HG02610 (cell line): ENCODE measurements around the gene CKS2.
A peak's percentile ranks its signal among the peaks of the same experiment; 100 is the strongest.
"Not testable (repeated sequence)": the region's sequence is repeated elsewhere in the genome, so short reads cannot be mapped to it uniquely, and the experiment has no call there.

ENCODE experiments used
- ATAC-seq: cut with Tn5 transposase; IDR thresholded peaks from one replicate; pipeline ENCODE4 v1.9.1; 2021; ENCODE audit warnings: mild to moderate bottlenecking, moderate library complexity; ENCODE audit not compliant: unreplicated experiment

The CKS2 gene

GRCh38 chr9:89309608-89310474 is 1.2 kb upstream of the CKS2 start:
- ATAC-seq: no peak

GRCh38 chr9:89311346-89312221 is 589 bp downstream of the CKS2 start:
- ATAC-seq: peak; percentile 2

DNA sequence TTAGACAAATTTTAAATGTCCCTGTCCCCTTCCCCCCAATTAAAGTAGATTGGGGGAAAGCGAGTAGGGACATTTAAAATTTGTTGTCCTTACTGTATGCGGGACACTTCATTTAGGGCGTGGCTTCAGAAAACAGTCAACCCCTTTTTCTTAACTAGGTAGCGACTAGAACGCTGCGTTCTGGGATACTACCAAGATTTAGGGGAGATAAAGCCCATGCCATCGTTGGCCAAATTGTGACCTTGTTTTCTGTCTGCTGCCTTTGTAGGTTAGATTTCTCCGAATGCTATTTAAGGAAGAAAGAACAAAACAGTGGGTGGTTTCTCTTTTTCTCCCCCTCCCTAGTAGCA is 1.2 kb downstream of the CKS2 start:
- ATAC-seq: no peak

DNA sequence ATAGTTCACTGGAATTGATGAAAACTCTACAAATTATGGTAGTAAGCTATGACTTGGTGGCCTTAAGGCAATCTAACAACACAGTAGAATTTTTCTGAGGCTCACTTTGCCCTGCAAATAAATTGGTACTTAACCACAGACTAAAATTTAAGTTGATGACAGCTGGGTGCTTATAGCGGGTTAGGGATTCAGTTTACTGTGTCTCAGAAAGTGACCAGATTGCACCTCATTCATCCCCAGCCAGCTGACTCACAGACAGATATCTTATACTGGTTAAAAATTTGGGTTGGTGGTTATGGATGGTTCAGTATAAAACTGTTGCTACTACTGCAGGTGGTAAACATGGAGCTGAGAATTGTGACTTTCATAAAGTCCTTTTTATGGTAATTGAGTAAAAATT is 2.8 kb downstream of the CKS2 start:
- no peak for ATAC-seq

GRCh38 chr9:89314955-89315354 is 4.0 kb downstream of the CKS2 start:
- no peak for ATAC-seq

DNA sequence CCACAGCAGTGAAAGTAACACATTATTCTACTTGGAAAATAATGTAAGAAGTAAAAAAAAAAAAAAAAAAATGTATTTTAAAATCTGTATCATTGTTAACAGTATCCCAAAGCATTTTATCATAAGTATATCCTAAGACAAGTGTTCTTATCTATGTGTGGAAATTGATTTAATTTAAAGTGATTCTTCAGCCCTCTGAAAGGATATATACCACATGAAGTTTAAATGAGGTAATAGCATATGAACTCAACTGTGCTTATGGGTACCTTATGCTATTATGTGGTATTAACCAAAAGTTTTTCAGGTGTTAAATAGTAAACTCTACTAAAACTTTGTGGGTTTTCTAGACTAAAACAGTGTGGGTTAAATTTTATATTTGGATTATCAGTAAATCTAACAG is 4.5 kb downstream of the CKS2 start:
- no peak for ATAC-seq

GRCh38 chr9:89317282-89317681 is 6.3 kb downstream of the CKS2 start:
- ATAC-seq: no peak

DNA sequence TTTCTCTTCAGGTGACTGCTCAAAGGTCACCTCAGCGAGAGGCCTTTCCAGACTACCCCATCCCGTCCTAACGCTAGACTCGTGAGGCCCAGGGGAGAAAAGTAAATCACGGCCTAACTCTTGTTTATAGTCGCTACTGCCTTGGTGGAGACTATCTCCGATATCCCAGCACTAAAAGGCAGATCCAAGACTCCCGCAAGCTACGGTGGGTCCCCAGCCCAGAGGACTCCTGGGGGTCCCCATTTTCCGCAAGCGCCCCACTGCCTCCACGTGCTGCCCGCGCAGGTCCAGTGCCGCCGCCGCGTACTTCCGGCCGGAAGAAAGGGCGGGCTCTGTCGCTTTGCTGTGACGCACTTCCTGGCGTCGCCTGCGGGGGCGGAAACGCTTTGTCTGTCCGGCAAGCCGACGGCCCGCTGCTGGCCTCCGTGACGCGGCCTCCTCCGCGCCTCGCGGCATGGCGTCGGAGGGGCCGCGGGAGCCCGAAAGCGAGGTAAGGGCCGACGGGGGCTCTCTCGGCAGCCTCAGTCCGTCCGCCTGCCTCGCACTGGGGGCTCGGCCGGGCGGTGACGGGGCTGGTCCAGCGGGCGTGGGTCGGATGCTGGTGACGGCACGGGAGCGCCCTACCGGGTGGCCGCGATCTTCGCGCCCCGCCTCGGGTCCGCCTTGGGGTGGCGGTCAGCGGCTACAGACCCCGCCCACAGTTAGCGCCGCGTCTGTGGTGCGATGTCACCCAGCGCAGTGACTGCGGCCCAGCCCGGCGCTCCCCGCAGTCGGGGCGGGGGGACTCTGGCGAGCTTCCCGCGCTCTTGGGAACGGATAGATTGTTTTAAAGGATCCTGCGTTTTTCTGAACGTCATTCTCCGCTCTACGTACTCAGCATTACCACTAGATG is 7.4 kb downstream of the CKS2 start, which contains the start of gene SECISBP2:
SECISBP2 (plus strand) TSS at position 378 of the 892 bp plus-strand sequence; CDS start at position 455, 77 bp downstream.
- ATAC-seq: peak; percentile 87

- no peak for ATAC-seq
Observed at GRCh38 chr9:89319015-89319905, 8.3 kb downstream of the CKS2 start.

DNA sequence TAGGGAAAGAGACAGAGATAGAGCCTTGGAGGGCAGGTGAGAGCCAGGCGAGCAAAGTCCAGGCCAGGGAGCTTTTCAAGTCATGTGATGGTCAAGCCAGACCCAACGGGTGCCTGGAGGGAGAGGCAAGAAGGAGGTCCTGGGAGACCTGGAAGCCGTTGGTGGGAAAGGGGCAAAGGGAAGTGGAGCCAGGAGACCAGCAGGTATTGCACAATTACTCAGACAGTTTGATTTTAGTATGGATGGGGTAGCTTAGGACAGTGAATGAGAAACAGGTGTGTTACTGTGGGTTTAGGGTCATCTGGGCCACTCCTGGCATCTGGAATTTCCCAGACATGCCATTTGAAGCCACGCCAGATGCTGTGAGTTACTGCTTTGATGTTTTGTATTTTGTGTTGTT is 12.4 kb downstream of the CKS2 start:
- ATAC-seq: no peak

DNA sequence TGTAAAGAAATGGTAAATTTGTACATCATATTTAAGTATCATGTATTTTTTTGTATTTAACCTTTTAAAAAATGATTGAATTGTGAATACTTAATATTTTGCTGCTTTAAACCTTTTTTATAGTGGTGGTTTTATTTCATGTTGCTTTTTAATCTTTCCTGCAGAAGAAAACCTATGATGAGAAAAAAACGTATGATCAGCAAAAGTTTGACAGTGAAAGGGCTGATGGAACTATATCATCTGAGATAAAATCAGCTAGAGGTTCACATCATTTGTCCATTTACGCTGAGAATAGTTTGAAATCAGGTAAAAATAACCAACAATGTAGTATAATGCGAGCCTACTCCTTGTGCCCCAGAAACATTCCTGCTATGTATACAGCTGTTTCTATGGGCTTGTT is 14.7 kb downstream of the CKS2 start:
- no peak for ATAC-seq

- no peak for ATAC-seq
Observed at GRCh38 chr9:89328064-89328463, 17.1 kb downstream of the CKS2 start.

DNA sequence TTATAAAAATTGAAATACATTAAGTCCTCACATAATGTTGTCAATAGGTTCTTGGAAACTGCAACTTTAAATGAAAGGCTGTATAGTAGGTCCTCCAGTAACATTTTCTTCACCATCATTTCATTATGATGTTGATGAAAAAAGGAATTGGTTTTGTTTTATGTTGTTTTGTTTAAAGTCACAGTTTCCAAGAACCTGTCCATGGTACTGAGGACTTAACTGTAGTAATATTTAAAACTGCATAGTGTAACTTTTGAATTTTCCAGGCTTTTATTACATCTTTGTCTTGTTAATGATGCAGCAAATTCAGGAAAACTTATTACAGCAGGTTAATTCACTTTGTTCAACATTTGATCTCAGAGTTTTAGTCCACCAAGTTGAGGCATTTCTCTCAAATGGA is 18.9 kb downstream of the CKS2 start:
- ATAC-seq: no peak

DNA sequence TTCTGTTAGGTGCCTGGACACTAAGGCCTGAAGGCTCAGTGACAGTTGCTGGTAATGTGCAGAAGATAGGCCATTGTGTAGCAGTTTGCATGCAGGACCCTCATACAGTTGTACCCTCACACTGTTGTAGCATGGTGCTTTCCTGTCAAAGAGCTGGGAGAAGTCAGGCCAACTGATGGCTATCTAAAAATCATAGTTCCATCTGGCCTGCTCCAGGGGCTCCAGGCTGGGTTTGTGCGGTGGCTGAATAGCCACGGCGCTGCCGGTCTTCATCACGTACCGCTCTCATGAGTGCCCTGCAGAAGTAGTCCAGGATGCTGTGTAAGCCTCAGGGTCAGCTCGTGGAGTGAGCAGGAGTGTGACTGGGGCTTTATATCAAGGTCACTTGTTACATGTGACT is 19.5 kb downstream of the CKS2 start:
- ATAC-seq: no peak

GRCh38 chr9:89339807-89340206 is 28.8 kb downstream of the CKS2 start:
- ATAC-seq: peak; percentile 43

DNA sequence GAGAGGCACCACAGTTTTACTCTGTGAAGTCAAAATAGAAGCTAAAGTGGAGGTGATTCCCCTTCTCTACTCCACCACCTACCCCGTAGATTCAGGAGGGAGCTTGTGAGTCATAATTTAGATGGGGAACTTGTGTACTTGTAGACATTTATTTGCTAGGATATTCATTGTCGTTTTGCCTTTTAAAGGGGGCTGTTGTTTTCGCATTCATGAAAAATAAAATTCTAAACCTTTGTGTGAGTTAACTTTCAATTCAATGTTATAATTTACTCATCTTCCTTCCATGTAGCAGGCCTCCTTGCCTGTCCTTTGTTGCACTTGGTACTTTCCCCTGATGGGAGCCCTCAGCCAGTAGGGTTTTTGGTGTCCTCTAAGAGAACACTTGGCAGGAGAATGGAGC is 29.3 kb downstream of the CKS2 start:
- ATAC-seq: peak; percentile 87

DNA sequence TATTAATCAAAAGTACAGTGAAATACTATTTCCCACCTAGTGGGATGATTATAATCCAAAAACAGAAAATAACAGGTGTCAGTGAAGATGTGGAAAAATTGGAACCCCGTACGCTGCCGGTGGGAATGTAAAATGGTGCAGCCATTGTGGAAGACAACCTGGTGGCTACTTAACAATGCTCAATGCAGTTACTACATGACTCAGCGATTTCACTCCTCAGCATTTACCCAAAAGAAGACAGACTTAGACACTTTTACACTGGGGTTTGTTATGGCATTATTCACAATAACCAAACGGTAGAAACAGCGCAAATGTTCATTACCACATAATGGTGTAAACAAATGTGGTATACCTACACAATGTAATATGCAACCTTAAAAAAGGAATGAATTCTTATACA is 31.2 kb downstream of the CKS2 start:
- ATAC-seq: no peak

GRCh38 chr9:89342948-89343347 is 32.0 kb downstream of the CKS2 start:
- ATAC-seq: no peak

- not testable (repeated sequence) for ATAC-seq
Observed at GRCh38 chr9:89343812-89344211, 32.8 kb downstream of the CKS2 start.

DNA sequence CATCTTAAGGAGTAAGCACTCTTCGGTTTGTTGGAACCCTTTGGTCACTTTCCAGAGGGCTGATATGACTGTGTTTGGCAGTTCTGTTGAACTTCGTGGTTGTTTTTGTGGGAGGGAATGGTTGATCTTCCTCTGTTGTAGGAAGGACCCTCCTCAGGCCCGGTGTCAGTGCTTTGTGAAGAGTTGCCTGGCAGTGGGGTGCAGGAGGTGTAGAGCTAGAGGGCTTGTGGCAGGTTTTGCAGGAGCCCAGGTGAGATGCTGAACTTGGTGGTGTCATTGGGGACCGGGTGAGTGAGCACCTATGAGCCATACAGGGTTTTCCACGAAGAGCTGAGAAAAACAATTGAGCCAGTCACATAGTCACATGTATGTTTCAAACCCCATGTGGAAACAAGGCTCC is 34.5 kb downstream of the CKS2 start:
- ATAC-seq: no peak
